ENCODE measurements around the gene C1QTNF6. TPM values are rescaled to one million over a fixed set of nuclear protein-coding genes. Genes with fewer than 3 reads are reported as not detected.

C1QTNF6 gene
- total and polyA plus RNA-seq, 2 of the 8 experiments (the other 6 are each of a cell fraction or from before 2014, with no cell fraction given), result 3.1 to 6.5 TPM

- Histone ChIP-seq H3K79me2 (ENCODE audit: control insufficient read depth in 1 of 2, insufficient read depth in 2 of 2, low read length in 2 of 2) (no peaks in the 10 kb centered on the region), H2BK5ac (ENCODE audit: low read depth, low read length) (no peak overlapping the region), H3K4me1 (replicated peaks in 1 of 4; ENCODE audit: control insufficient read depth in 3 of 4, insufficient read depth in 4 of 4, low read length in 3 of 4) (peaks cover 0 to 8% (median 3%) of the 10 kb centered on the region in 4 experiments; a peak in 6 of 7 replicates), H2BK12ac (ENCODE audit: low read depth, low read length) (peak overlapping the region; percentile 23; the same call in 1 of the 2 replicates), H3K9ac (replicated peaks in 1 of 4; ENCODE audit: extremely low read depth in 1 of 4, low read depth in 3 of 4, low read length in 3 of 4) (no peak overlapping the region), H2BK15ac (ENCODE audit: low read length) (no peak overlapping the region), H3K79me1 (ENCODE audit: low read depth, low read length) (no peaks in the 10 kb centered on the region), H3K27ac (ENCODE audit: low read depth, low read length) (no peak overlapping the region), H3K36me3 (ENCODE audit: control insufficient read depth in 2 of 4, insufficient read depth in 4 of 4, low read length in 3 of 4) (no peaks in the 10 kb centered on the region), H2AFZ (ENCODE audit: low read length) (no peak overlapping the region), H3K23me2 (ENCODE audit: low read depth, low read length) (peaks cover 3% of the 10 kb centered on the region; the same call in 1 of the 2 replicates), H2BK20ac (ENCODE audit: low read length) (no peak overlapping the region), H3K14ac (ENCODE audit: insufficient read length) (no peak overlapping the region), H3K23ac (ENCODE audit: insufficient read length) (no peak overlapping the region), H3K9me3 (ENCODE audit: insufficient read depth in 2 of 2, low read depth in 1 of 2, low read length in 1 of 2) (no peaks in the 10 kb centered on the region), H4K91ac (replicated peaks; ENCODE audit: insufficient read length, low read length) (no peak overlapping the region), H3K18ac (ENCODE audit: extremely low read depth, low read length) (no peak overlapping the region), H3K4ac (replicated peaks; ENCODE audit: insufficient read length, low read depth, low read length) (no peak overlapping the region), H4K20me1 (replicated peaks in 1 of 2; ENCODE audit: control insufficient read depth in 1 of 2, insufficient read depth in 2 of 2, low read length in 2 of 2) (no peaks in the 10 kb centered on the region), H3K56ac (replicated peaks; ENCODE audit: insufficient read length, low read depth, low read length) (no peak overlapping the region), H2BK120ac (replicated peaks; ENCODE audit: low read depth, low read length) (no peak overlapping the region), H2AK5ac (ENCODE audit: low read depth, low read length) (no peak overlapping the region), H4K5ac (ENCODE audit: insufficient read length, low read depth, low read length) (peak overlapping the region; percentile 25), H3K27me3 (replicated peaks in 1 of 4; ENCODE audit: control insufficient read depth in 3 of 4, extremely low read depth in 1 of 4, insufficient read depth in 3 of 4, low read length in 3 of 4) (peaks cover 0 to 4% (median 1%) of the 10 kb centered on the region in 4 experiments; a peak in 3 of 7 replicates), H3K4me3 (ENCODE audit: extremely low read depth in 1 of 4, insufficient read depth in 2 of 4, low read depth in 3 of 4, low read length in 4 of 4) (no peak overlapping the region), H4K8ac (ENCODE audit: extremely low read depth, insufficient read depth, low read length) (peak overlapping the region; percentile 36; the same call in 1 of the 2 replicates), H3K4me2 (ENCODE audit: insufficient read depth in 1 of 2, low read depth in 2 of 2, low read length in 2 of 2) (no peak overlapping the region)
- CTCF ChIA-PET (ENCODE audit: partially characterized antibody), result interaction anchor here (0.7 to 1.4 kb wide), 5 partner anchors 11 to 47 kb away, joined by 3 to 4 read pairs (median 4); no protein-coding TSS in a partner anchor
- DNase-seq (ENCODE audit: low read depth in 1 of 2, low spot score in 2 of 2) (no peak), FAIRE-seq (no peak)
- POLR2A ChIA-PET (ENCODE audit: partially characterized antibody), result interaction anchor here (0.6 kb wide), 1 partner anchor 119 kb away, joined by 3 read pairs; no protein-coding TSS in a partner anchor
- WGBS, 2 experiments (ENCODE audit: extremely low coverage in 1 of 2, insufficient coverage in 1 of 2, insufficient read length in 1 of 2, insufficient replicate concordance in 2 of 2, low coverage in 1 of 2, low lambda C conversion rate in 2 of 2, missing lambda C conversion rate in 1 of 2), result 88% methylated on average over 17 of the region's 18 CpGs; no CpG with 5 or more reads in 1 of the 2 experiments
- TF ChIP-seq NRF1 (IDR thresholded peaks at IDR 0.05; ENCODE audit: low read depth, low read length) (no peak), POLR2A (IDR thresholded peaks at IDR 0.05; ENCODE audit: control extremely low read depth in 1 of 2, low read depth in 2 of 2, low read length in 2 of 2) (no peak), BCL11A (IDR thresholded peaks at IDR 0.05; ENCODE audit: low read depth in 2 of 2, low read length in 2 of 2) (no peak), RXRA (IDR thresholded peaks at IDR 0.05; ENCODE audit: insufficient read depth, low read depth, low read length) (no peak), CREB1 (IDR thresholded peaks at IDR 0.05) (no peak), RFX5 (IDR thresholded peaks at IDR 0.05; ENCODE audit: borderline replicate concordance, low read depth, low read length) (no peak), SIN3A (conservative IDR thresholded peaks at IDR 0.05 in 1 of 2, IDR thresholded peaks at IDR 0.05 in 1 of 2; ENCODE audit: low read depth in 1 of 2, low read length in 2 of 2) (no peak), HDAC2 (IDR thresholded peaks at IDR 0.05; ENCODE audit: borderline replicate concordance in 1 of 2, low read depth in 2 of 2, low read length in 2 of 2) (no peak), TAF1 (IDR thresholded peaks at IDR 0.05; ENCODE audit: low read depth, low read length) (no peak), MAFK (IDR thresholded peaks at IDR 0.05; ENCODE audit: low read depth, low read length) (no peak), CTBP2 (IDR thresholded peaks at IDR 0.05; ENCODE audit: borderline replicate concordance, insufficient read depth, insufficient read length, low read length) (no peak), JUN (IDR thresholded peaks at IDR 0.05; ENCODE audit: low read depth, low read length) (no peak)
These were observed 25.3 kb upstream of the C1QTNF6 start for GRCh38 chr22:37213218-37213855.

All from H1 (cell line).